Medulla oblongata (tissue), 1 donor: Measurements from ENCODE around the gene NAGK.
A peak's percentile ranks its signal among the peaks of the same experiment; 100 is the strongest.
"Not testable (repeated sequence)": the region's sequence is repeated elsewhere in the genome, so short reads cannot be mapped to it uniquely, and the experiment has no call there.

Experiments used
- DNase-seq: peaks from one replicate; pipeline ENCODE4 v3.0.0-alpha.2; 2015; ENCODE audit errors: extremely low spot score

The NAGK gene

DNA sequence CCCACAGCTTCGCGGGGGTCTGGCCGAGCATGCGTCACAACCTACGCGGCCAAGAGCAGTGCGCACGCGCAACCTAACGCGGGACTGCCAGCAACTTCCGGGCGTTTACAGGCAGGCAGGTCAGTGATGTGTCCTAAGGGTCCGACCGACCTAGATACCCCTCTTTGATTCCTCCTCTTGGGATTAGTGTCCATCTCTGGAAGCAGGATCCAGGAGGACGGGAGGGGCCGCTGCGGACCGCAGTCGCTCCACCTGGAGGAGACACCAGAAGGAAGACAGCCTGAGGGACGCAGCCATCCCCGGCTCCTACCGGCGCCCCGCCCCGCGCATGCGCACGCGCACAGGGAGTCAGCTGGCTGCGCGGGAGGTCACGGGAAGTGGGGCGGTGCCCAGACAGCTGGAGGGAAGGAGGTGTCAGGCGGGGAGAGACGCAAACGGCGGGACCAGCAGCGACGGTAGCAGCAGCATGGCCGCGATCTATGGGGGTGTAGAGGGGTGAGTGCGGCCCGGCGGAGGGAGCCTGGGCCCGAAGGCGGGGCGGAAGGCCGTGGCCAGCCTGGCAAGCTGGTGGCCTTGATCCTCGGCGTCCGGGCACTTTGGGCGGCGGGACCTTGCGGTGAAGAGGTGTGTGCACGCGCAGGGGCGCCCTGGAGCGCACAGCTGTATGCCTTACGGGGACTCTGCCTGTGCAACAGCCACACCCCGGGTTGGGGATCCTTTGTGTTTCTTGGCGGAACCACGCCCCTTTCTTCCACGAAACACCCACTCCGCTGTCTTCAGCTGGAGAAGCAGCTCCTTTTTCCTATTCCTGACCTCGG is at the start of gene NAGK:
NAGK (plus strand) TSS at position 431 of the 818 bp plus-strand sequence; CDS start at position 467, 36 bp downstream.
- DNase-seq: peak; percentile 97

DNA sequence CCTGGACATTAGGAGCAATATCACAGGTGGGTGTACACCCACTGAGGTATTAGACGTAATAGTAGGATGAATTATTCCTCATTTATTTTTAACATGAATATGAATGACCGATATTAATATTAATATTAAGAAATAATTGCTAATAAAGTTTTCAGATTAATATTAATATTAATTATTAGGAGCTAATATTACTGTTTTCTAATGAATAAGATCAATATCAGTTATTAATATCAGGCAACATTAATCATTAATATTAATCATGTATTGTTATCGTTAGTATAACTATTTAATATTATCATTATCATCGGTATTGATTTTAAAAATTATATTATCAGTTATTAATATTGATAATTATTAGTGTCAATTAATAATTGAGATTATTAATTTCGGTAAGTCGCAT is 48.5 kb upstream of the NAGK start:
- DNase-seq: not testable (repeated sequence)

DNA sequence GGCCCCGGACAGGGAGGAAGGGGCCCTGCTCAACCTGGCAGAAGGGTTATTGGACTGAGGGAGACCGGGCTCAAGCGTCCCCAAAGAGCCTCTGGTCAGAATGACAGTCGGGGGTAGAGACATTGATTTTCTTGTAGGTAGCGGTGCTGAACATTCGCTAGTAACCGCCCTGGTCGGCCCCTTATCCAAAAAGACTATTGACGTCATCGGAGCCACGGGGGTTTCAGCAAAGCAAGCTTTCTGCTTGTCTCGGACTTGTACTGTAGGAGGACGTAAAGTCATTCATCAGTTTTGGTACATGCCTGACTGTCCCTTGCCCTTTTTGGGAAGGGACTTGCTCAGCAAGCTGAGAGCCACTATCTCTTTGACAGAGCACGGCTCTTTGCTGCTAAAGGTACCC is 47.1 kb upstream of the NAGK start:
- not testable (repeated sequence) for DNase-seq

DNA sequence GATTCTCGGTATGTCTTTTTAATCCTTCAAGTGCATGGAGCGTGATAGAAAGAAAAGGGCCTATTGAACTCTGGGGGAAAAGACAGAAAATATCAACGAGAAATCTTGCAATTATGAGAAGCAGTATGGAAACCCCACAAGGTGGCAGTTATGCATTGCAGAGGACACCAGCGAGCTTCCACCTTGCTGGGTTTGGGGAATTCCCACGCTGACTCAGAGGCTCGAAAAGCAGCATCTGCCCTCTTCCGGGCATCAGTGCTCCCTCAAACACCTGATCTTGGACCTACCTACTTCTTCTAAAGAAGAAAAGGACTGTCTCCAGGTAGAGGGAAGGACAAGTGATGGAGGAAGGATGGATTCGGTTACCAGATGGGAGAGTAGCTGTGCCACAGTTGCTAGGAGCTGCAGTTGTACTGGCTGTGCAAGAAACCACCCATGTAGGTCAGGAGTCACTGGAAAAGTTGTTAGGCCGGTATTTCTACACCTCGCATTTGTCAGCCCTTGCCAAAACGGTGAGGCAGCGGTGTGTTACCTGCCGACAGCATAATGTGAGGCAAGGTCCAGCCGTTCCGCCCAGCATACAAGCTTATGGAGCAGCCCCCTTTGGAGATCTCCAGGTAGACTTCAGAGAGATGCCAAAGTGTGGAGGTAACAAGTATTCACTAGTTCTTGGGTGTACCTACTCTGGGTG is 44.8 kb upstream of the NAGK start:
- not testable (repeated sequence) for DNase-seq

DNA sequence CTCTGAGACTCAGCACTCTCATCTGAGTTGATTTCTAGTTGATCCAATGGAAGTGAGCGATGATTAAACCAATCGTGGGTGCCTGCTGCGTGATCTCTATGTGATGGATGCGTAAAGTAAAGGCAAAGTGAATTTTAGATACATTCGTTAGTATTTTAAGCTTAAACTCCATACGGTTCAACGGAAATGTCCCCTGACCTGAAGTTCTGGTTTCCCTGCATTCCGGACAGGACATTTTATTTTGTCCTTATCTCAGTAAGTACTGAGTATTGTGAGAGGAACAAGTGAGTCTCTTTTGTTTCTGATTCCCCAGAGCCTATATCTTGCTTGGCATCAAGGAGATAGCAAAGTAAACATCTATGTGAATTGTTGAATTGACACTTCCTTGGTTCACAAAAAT is 32.2 kb upstream of the NAGK start:
- not testable (repeated sequence) for DNase-seq

DNA sequence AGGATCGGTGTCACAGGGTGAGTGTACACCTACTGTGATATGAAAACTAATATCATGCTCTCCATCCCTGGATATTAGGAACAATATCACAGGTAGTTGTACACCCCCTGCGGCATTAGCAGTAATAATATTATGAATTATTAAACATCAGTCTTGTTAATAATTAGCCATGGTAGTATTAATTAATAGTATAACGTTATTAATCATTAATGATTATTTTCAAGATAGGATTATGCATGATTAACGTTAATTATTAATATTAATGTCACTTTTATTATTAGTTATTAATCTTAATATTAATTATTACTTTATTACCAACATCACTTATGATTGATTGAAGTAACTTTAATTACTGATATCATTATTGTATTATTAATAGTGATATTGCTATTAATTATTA is 26.2 kb upstream of the NAGK start:
- DNase-seq: no peak

DNA sequence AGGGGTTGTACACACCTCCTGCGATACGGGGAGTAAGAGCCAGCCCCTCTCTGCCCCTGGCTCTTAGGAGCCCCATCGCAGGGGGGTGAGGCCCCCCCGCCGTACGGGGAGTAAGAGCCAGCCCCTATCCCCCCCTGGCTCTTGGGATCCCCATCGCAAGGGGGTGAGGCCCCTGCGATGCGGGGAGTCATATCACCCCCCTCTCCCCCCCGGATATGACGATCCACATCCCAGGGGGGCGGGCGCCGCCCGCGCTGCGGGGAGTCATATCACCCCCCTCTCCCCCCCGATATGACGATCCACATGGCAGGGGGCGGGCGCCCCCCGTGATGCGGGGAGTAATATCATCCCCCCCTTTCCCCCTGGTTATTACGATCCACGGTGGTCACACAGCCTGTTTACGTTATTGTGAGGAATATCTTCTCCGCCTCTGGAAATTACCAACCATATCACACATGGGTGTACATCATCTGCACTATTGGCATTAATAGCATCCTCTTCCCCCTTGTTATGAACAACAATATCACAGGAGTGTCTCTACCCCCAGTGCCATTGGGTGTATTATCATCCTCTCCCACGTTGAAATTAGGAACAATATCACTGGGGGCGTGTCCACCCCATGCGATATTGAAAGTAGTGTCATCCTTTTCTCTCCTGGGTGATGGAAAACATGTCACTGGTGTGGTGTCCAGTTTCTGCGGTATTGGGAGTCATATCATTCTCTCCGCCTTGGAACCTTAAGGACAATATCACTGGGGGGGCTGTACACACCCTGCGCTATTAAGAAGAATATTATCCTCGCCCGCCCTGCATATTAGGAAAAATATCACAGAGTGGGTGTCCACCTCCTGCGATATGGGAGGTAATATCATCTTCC is 24.7 kb upstream of the NAGK start:
- DNase-seq: no peak

DNA sequence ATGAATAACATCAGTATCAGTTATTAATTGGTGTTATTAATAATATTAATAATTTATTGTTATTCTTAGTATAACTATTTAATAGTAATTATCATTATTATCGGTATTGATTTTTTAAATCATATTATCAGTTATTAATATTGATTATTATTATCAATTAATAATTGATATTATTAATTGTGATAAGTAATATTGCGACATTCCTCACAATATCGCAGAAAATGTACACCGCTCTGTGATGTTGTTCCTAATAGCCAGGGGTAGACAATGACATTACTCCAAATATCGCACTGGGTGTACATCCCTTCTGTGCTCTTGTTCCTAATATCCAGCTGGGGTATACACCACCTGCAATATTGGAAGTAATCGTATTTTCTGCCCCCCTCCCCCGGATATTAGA is 23.3 kb upstream of the NAGK start:
- DNase-seq: no peak

DNA sequence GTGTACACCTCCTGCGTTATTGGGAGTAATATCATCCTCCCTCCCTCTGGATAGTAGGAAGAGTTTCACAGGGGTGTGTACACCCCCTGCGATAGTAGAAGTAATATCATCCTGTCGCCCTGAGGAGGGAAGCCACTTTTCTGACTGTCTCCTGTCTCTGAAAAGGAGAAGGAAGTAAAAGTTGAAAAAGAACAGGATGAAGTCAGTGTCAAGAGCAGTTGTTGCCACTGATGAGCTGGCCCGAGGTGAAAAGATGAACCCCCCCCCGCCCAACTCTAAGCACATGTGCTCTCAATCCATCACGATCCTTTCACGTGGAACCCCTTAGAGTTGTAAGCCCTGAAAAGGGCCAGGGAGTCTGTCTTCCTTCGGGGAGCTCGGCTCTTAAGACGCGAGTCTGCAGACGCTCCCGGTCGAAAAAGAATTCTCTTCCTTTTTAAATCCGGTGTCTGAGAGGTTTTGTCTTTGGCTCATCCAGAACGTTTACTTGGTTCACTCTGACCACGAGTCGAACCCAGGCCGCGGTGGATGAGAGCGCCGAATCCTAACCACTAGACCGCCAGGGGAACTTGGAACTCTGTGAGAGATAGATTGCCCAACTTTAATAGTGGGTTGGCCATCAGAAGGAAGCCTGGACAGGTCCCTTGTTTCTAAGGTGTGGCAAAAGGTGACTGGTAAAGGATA is 22.4 kb upstream of the NAGK start:
- DNase-seq: peak; percentile 35

DNA sequence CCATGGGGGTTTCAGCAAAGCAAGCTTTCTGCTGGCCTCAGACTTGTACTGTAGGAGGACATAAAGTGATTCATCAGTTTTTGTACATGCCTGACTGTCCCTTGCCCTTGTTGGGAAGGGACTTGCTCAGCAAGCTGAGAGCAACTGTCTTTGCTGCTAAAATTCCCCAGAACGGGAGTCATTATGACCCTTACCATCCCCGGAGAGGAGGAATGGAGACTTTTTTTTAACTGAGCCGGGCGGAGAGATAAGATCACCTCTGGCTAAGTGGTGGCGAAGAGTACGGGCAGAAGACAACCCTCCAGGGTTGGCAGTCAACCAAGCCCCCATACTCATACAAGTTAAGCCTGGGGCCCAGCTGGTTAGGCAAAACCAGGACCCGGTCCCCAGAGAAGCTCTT is 20.4 kb upstream of the NAGK start:
- DNase-seq: no peak

DNA sequence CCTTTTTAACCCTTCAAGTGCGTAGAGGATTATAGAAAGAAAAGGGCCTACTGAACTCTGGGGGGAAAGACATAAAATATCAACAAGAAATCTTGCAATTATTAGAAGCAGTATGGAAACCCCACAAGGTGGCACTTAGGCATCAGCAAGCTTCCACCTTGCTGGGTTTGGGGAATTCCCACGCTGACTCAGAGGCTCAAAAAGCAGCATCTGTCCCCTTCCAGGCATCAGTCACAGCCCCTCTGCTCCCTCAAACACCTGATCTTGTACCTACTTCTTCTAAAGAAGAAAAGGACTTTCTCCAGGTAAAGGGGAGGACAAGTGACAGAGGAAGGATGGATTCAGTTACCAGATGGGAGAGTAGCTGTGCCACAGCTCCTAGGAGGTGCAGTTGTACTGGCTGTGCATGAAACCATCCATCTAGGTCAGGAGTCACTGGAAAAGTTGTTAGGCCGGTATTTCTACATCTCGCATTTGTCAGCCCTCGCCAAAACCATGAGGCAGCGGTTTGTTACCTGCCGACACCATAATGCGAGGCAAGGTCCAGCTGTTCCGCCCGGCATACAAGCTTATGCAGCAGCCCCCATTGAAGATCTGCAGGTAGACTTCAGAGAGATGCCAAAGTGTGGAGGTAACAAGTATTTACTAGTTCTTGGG is 18.6 kb upstream of the NAGK start:
- not testable (repeated sequence) for DNase-seq

DNA sequence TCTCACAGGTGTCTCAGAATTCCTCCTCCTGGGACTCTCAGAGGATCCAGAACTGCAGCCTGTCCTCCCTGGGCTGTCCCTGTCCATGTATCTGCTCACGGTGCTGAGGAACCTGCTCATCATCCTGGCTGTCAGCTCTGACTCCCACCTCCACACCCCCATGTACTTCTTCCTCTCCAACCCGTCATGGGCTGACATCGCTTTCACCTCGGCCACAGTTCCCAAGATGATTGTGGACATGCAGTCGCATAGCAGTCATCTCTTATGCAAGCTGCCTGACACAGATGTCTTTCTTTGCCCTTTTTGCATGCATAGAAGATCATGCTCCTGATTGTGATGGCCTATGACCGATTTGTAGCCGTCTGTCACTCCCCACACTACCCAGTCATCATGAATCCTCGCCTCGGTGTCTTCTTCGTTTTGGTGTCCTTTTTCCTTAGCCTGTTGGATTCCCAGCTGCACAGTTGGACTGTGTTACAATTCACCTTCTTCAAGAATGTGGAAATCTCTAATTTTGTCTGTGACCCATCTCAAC is 13.2 kb upstream of the NAGK start:
- not testable (repeated sequence) for DNase-seq

DNA sequence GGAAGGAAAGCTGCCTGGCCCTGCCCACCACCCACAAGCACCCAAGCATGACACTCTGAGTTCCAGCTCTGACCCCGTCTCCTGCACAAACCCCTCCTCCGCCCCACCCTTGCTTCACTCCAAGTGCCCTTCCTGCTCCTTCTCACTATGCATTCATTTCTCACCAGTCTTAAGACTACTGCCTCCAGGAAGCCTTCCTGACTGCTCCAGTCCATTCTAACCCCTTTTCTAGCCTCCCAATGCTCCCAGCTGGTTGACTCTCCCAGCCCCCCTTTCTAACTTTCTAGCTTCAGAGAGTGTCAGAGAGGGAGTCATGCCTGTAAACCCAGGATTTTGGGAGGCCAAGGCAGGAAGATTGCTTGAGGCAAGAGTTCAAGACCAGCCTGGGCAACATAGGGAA is 8.2 kb upstream of the NAGK start:
- DNase-seq: no peak

DNA sequence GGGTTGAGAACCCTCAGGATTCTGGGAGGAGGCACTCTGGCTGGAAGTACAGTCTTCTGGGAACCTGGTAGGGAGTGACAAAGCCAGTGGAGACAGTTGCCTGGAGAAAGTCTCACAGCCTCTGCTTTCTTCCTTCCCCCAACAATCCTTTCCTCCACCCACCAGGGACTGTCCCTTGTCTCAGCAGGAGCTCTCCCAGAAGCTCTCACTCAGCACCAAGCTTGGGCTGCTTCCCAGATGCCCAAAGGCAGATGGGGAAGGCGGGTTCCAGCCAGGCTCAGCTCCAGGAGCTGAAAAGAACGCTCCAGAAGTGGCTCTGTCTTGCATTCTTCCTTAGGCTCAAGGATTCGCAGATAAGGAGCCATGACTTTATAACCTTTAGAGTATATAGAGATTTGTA is 7.6 kb upstream of the NAGK start:
- no peak for DNase-seq

DNA sequence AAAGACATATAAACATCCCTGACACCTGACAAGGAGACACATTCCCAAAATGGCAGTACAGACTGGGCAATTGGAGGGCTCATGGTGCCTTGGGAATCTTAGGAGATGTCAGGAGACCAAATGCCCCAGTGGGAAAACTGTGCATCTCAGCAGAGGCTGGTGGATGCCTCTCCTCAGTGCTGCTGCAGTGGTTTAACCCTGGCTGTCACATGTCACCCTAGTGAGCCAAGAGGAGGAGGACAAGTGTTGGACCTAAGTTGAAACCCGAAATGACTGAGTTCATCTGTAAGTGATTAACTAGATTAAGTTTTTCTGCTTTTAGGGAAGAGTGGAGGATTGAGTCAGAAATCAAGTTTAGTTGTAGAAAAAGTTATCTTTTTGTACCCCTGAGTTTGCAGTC is 5.2 kb upstream of the NAGK start:
- DNase-seq: no peak

DNA sequence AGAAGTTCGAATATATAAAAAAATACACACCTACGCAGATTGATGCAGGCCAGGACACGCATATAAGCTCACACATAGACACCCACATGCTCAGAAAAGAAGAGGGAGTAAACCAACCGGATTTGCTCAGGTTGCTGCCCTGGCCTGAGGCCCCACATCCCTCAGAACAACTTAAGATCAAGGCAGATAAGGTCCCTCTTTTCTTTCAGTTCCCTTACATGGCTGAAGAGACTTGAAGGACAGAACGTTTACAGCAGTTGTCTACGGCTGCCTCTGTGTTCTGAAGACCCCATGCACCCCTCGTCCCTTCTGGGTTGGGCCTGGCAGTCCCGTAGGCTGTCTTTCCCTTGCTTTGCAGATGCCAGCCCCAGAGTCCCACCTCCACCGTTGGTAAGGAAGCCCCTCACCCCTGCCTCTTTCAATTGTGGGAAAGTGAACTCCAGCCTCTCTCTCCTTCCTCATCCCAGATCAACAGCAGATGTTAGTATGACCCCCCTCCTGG is 4.3 kb upstream of the NAGK start:
- no peak for DNase-seq

DNA sequence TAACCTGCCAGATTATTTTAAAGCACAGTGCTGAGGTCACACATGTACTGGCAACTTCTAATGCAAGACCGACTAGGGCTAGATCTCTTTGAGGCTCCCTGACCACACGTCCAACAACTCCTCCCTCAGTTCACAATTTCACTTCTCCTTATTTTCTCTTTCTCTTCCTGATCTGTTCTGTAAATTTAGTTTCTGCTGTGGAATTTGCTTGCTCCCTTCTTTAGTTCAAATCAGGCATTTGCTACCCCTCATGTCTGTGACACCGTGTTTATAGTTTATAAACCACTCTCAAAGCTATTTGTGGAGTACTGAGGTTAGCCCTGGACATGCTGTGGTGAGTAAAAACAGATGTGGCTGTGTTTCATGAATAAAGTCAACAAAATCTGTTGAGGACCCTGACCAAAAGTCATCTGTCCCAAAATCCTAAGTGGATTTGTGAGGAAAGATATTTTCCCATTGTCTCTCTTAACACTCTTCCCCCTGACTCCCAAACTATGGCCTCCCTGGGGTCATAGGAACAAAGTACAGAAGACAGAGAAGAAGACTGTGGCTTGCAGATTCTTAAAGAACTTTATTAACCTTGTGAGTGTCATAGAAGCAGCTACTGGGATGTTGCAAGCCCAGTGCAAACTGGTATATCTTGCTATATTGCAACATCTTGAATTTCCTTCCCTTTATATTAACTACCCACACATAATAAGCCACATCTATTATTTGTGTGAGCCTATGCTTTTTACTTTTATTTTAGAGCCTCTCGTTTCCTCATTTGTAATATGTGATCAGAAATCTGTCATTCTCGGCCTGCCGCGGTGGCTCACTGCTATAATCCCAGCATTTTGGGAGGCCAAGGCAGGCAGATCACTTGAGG is 3.5 kb upstream of the NAGK start:
- peak; percentile 78 for DNase-seq

DNA sequence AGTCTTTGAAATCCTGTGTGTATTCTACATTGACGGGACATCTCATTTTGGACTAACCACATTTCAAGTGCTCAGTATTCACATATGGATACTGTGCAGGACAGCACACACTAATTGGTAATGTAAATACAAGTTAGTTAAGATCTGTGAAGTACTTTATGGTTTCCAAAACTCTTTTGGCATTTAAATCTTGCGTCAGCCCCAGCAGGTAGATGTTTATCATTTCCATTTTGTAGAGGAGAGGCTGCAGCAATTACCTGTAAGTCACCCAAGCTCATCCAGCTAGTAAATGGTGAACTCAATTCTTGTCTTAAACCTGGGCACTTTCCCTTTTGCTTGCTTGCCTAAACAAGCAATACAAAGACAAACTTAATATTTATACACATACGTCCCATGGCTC is 1.6 kb upstream of the NAGK start:
- no peak for DNase-seq

DNA sequence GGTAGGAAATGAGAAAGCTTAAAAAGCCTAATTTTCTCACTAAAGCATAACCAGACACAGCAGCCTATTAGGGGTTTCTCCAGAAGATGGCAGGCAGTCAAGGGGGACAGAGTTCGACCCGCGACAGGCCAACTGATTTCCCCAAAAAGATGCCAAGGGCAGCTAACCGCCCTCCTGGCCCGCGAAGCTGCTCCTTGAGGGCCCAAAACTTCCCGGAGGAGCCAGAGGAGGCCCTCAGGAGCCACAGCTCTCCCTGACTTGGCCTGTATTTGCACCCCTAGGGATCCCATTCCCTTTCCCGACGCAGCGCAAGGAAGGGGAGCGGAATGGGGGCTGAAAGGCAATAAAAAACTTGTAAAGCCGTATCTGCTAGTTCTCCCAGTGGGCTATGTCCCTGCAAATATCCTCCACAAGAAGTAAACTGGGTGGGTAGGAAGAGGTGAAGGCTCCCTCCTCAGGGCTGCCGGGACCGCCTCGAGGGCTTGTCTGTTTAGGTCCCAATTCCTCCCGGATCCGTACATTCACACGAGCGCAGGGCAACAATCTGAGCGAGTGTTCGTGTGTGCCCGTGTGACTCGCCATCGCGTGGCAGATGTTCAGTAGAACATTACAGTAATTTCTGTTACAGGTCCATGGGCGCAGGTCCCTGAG is 756 bp upstream of the NAGK start:
- no peak for DNase-seq
